Measurements from ENCODE around the gene APOBR. TPM values are rescaled to one million over a fixed set of nuclear protein-coding genes. Genes with fewer than 3 reads are reported as not detected.

The APOBR gene
- total and polyA plus RNA-seq, 12 donors: 0.11 to 18.2 (median 2.5) TPM

- WGBS, 4 donors: 70 to 78% (median 74%) methylated on average over 13 of the region's 13 CpGs
- no peak for TF ChIP-seq CTCF (IDR thresholded peaks at IDR 0.05)
- no peak for TF ChIP-seq POLR2A (IDR thresholded peaks at IDR 0.05)
- intact Hi-C loops (cut with DNase I): loop anchor here (5.0 to 10.0 kb wide), 3 partner anchors 47 to 110 kb away; no protein-coding TSS in a partner anchor
Measured at GRCh38 chr16:28495098-28495793, 803 bp downstream of the APOBR start.

GRCh38 chr16:28495795-28496749, 1.6 kb downstream of the APOBR start:
- H3K4me3 ChIP-seq: no peak overlapping the region
- DNase-seq: no peak
- H3K36me3 ChIP-seq (replicated peaks in 1 of 2): no peaks in the 10 kb centered on the region
- no peak overlapping the region for H3K27ac ChIP-seq
- peaks cover under 1 to 7% of the 10 kb centered on the region in 2 donors for H3K4me1 ChIP-seq (replicated peaks in 1 of 2)
- no peaks in the 10 kb centered on the region for H3K27me3 ChIP-seq
- intact Hi-C loops (cut with DNase I): loop anchor here (5.0 to 10.0 kb wide), 3 partner anchors 46 to 109 kb away; no protein-coding TSS in a partner anchor
- no peaks in the 10 kb centered on the region for H3K9me3 ChIP-seq (replicated peaks in 1 of 3)
- 85 to 94% (median 90%) methylated on average over 17 to 20 of the region's 20 CpGs for WGBS, 4 donors
- TF ChIP-seq CTCF (IDR thresholded peaks at IDR 0.05) (no peak), POLR2A (IDR thresholded peaks at IDR 0.05) (no peak)

More at GRCh38 chr16:28495098-28495793, 803 bp downstream of the APOBR start:
- H3K36me3 ChIP-seq (replicated peaks in 1 of 2): no peaks in the 10 kb centered on the region
- no peaks in the 10 kb centered on the region for H3K27me3 ChIP-seq
- peaks cover 6 to 12% of the 10 kb centered on the region in 2 donors for H3K4me1 ChIP-seq (replicated peaks in 1 of 2)
- no peaks in the 10 kb centered on the region for H3K9me3 ChIP-seq (replicated peaks in 1 of 3)
- H3K4me3 ChIP-seq: peak overlapping the region in 1 of 4 donors; percentile 41
- peak overlapping the region in 3 of 5 donors; percentile 4 to 77 (median 24) for H3K27ac ChIP-seq
- DNase-seq: no peak

GRCh38 chr16:28496844-28497243, 2.4 kb downstream of the APOBR start:
- H3K27me3 ChIP-seq: no peaks in the 10 kb centered on the region
- no peaks in the 10 kb centered on the region for H3K9me3 ChIP-seq (replicated peaks in 1 of 3)
- no peak overlapping the region for H3K4me3 ChIP-seq
- H3K36me3 ChIP-seq (replicated peaks in 1 of 2): no peaks in the 10 kb centered on the region
- no peak for TF ChIP-seq POLR2A (IDR thresholded peaks at IDR 0.05)
- no peak for TF ChIP-seq CTCF (IDR thresholded peaks at IDR 0.05)
- H3K27ac ChIP-seq: no peak overlapping the region
- peaks cover 0 to 5% of the 10 kb centered on the region in 2 donors for H3K4me1 ChIP-seq (replicated peaks in 1 of 2)
- WGBS, 4 donors: 82 to 88% (median 84%) methylated on average over 19 of the region's 19 CpGs
- intact Hi-C loops (cut with DNase I): loop anchor here (5.0 to 10.0 kb wide), 3 partner anchors 45 to 108 kb away; no protein-coding TSS in a partner anchor
- no peak for DNase-seq

GRCh38 chr16:28497386-28497785, 2.9 kb downstream of the APOBR start:
- Histone ChIP-seq H3K27ac (no peak overlapping the region), H3K36me3 (replicated peaks in 1 of 2) (no peaks in the 10 kb centered on the region), H3K9me3 (replicated peaks in 1 of 3) (no peaks in the 10 kb centered on the region), H3K4me1 (replicated peaks in 1 of 2) (peaks cover 0 to 4% of the 10 kb centered on the region in 2 donors), H3K4me3 (no peak overlapping the region), H3K27me3 (no peaks in the 10 kb centered on the region)
- TF ChIP-seq CTCF (IDR thresholded peaks at IDR 0.05): no peak
- no peak for DNase-seq
- WGBS, 4 donors: 80 to 89% (median 82%) methylated on average over 9 of the region's 9 CpGs
- intact Hi-C loops (cut with DNase I): loop anchor here (5.0 to 10.0 kb wide), 3 partner anchors 45 to 107 kb away; no protein-coding TSS in a partner anchor

Data from adrenal gland (tissue), 12 donors.